Panc1 (cell line): Measurements from ENCODE around the gene DNAJC27. TPM values are rescaled to one million over a fixed set of nuclear protein-coding genes. Genes with fewer than 3 reads are reported as not detected.

Experiments used
- ATAC-seq: fragments of 200-7000 bp; cut with Tn5 transposase; 2 replicates; pipeline ENCODE4 v1.9.1; 2020; ENCODE audit warnings: mild to moderate bottlenecking, moderate library complexity
- BruUV-seq: library from RNA; stranded (reverse); fragments of 400-500 nt; replicated peaks from 2 replicates; lab custom pipeline; 2021; lab: Mats Ljungman, UMichigan
- CTCF ChIA-PET: fragments of 300-600 bp; sonication (Branson Sonifier 250); formaldehyde crosslinking; loops from one replicate; lab custom pipeline; 2022; ENCODE audit warnings: antibody characterized with exemption; lab: Charles Lee
- POLR2A ChIA-PET: fragments of 300-600 bp; sonication (Branson Sonifier 250); formaldehyde crosslinking; loops from one replicate; lab custom pipeline; 2022; ENCODE audit warnings: antibody characterized with exemption; lab: Charles Lee
- DNase-seq: peaks from one replicate; pipeline ENCODE4 v3.0.0-alpha.2; 2010; ENCODE audit warnings: low read depth, low spot score
- H3K27ac ChIP-seq: 2 replicates; pipeline ENCODE4 v1.5.1; 2011; ENCODE audit warnings: mild to moderate bottlenecking, low read length, inconsistent platforms
- H3K27me3 ChIP-seq: fragments of 200-500 bp; sonication (Bioruptor generic); 2 replicates; pipeline ENCODE4 v1.6.0; 2014; ENCODE audit warnings: low read length, inconsistent platforms; ENCODE audit not compliant: control insufficient read depth, insufficient read depth
- H3K36me3 ChIP-seq: fragments of 200-500 bp; sonication (Bioruptor generic); 2 replicates; pipeline ENCODE4 v1.5.1; 2014; ENCODE audit warnings: inconsistent platforms, mild to moderate bottlenecking, low read length, moderate library complexity; ENCODE audit not compliant: control insufficient read depth, insufficient read depth
- H3K4me1 ChIP-seq: 2 replicates; pipeline ENCODE4 v1.5.1; 2011; ENCODE audit warnings: inconsistent platforms, mild to moderate bottlenecking, low read length, moderate library complexity; ENCODE audit not compliant: control insufficient read depth, insufficient read depth
- H3K4me3 ChIP-seq, 2 experiments: 2 replicates each; pipeline ENCODE4 v1.5.1; 2011 to 2012; ENCODE audit warnings: low read depth in 2 of 2, low read length in 2 of 2, mild to moderate bottlenecking in 2 of 2, inconsistent platforms in 1 of 2, moderate library complexity in 1 of 2
- H3K9me3 ChIP-seq: fragments of 200-500 bp; sonication (Bioruptor generic); 2 replicates; pipeline ENCODE4 v1.5.1; 2014; ENCODE audit warnings: low read depth, mild to moderate bottlenecking, inconsistent platforms, low read length, moderate library complexity; ENCODE audit not compliant: control insufficient read depth, insufficient read depth
- CTCF ChIP-seq: fragments of 450-650 bp; IDR thresholded peaks from 2 replicates; pipeline ENCODE4 v1.5.1; 2017; ENCODE audit warnings: mild to moderate bottlenecking
- POLR2AphosphoS5 ChIP-seq: IDR thresholded peaks from 2 replicates; pipeline ENCODE4 v1.6.1; 2012; ENCODE audit warnings: mild to moderate bottlenecking, low read depth, low read length, moderate library complexity
- REST ChIP-seq, 2 experiments: IDR thresholded peaks; 2 replicates each; pipeline ENCODE4 v1.6.1; 2011 to 2012; ENCODE audit warnings: low read depth in 2 of 2, control low read depth in 1 of 2, low read length in 1 of 2, mild to moderate bottlenecking in 1 of 2, moderate library complexity in 1 of 2; ENCODE audit not compliant: insufficient read depth in 1 of 2
- SIN3A ChIP-seq: IDR thresholded peaks from 2 replicates; pipeline ENCODE4 v1.6.1; 2012; ENCODE audit warnings: low read depth, mild to moderate bottlenecking, low read length, moderate library complexity, borderline replicate concordance; ENCODE audit not compliant: insufficient read depth
- TCF7L2 ChIP-seq: IDR thresholded peaks from 2 replicates; pipeline ENCODE4 v1.6.1; 2011; ENCODE audit warnings: mild to moderate bottlenecking, low read depth, low read length, inconsistent platforms
- in situ Hi-C: cut with HindIII; loops from 2 replicates; pipeline ENCODE4 v1.10.0; 2016; ENCODE audit warnings: low sequenced_read_pairs, low pct_unique_long_range_greater_than_20kb
- intact Hi-C: fragments of 100-400 bp; cut with micrococcal nuclease; formaldehyde crosslinking; loops from one replicate; pipeline ENCODE4 v1.10.0; 2022; ENCODE audit not compliant: unreplicated experiment
- total RNA-seq: library from RNA; stranded (reverse); gene quantifications from one replicate; pipeline ENCODE4 v1.2.1, GENCODE V29; 2021; ENCODE audit not compliant: unreplicated experiment

The DNAJC27 gene
- total RNA-seq, 1 experiment from 2014 or later: 4.9 TPM

GRCh38 chr2:24913911-24914310 is 57.8 kb downstream of the DNAJC27 start:
- DNase-seq (no peak), ATAC-seq (no peak)
- H3K27me3 ChIP-seq: no peaks in the 10 kb centered on the region
- ChIA-PET POLR2A (no interaction called here), CTCF (no interaction called here)
- in situ Hi-C loops (no loop called here), intact Hi-C loops (no loop called here)
- BruUV-seq: no TSS peak
- no peak overlapping the region for H3K4me3 ChIP-seq
- no peak overlapping the region for H3K27ac ChIP-seq
- TF ChIP-seq CTCF: no peak
- no peak for TF ChIP-seq SIN3A
- no peak for TF ChIP-seq POLR2AphosphoS5
- TF ChIP-seq REST (IDR thresholded peaks at IDR 0.05; ENCODE audit: insufficient read depth in 1 of 2, low read depth in 2 of 2, low read length in 1 of 2): no peak
- no peak for TF ChIP-seq TCF7L2
- no peaks in the 10 kb centered on the region for H3K9me3 ChIP-seq
- H3K4me1 ChIP-seq: 0 out of 2 replicates have a peak, but pooled peaks cover 1% of the 10 kb centered on the region
- no peaks in the 10 kb centered on the region for H3K36me3 ChIP-seq

GRCh38 chr2:24912986-24913385 is 58.8 kb downstream of the DNAJC27 start:
- Histone ChIP-seq H3K36me3 (no peaks in the 10 kb centered on the region), H3K4me1 (no peaks in the 10 kb centered on the region), H3K27ac (no peak overlapping the region), H3K4me3 (no peak overlapping the region), H3K27me3 (no peaks in the 10 kb centered on the region), H3K9me3 (no peaks in the 10 kb centered on the region)
- ChIA-PET CTCF (interaction anchor here (0.6 kb wide), 1 partner anchor 397 kb away, joined by 13 read pairs; no protein-coding TSS in a partner anchor), POLR2A (no interaction called here)
- intact Hi-C loops (no loop called here), in situ Hi-C loops (no loop called here)
- TF ChIP-seq TCF7L2: no peak
- TF ChIP-seq POLR2AphosphoS5: no peak
- no peak for TF ChIP-seq SIN3A
- no peak for TF ChIP-seq CTCF
- DNase-seq (no peak), ATAC-seq (no peak)
- no TSS peak for BruUV-seq
